Activated CD8-positive, alpha-beta memory T cell treated with anti-CD3 and anti-CD28 coated beads, Interleukin-2, amount 10 ng/mL, durations not matched to agents 7 days and 5 days (primary cell): Measurements from ENCODE around the gene BSPRY. TPM values are rescaled to one million over a fixed set of nuclear protein-coding genes. Genes with fewer than 3 reads are reported as not detected.

Experiments used
- ATAC-seq: fragments of 150-1000 bp; cut with Tn5 transposase; one replicate; pipeline ENCODE4 v1.10.0; 2021; ENCODE audit warnings: moderate library complexity
- CTCF ChIA-PET: fragments of 350-600 bp; sonication (Branson Sonifier 250); formaldehyde crosslinking; loops from one replicate; lab custom pipeline; 2021; ENCODE audit warnings: antibody characterized with exemption; lab: Charles Lee
- DNase-seq: peaks from one replicate; pipeline ENCODE4 v3.0.0-alpha.2; 2020
- H3K27ac Mint-ChIP-seq: one replicate; pipeline ENCODE4 v1.8.0; 2021; ENCODE audit warnings: mild to moderate bottlenecking, mixed read lengths
- H3K27me3 Mint-ChIP-seq: one replicate; pipeline ENCODE4 v1.8.0; 2021; ENCODE audit warnings: mixed read lengths
- H3K36me3 Mint-ChIP-seq: one replicate; pipeline ENCODE4 v1.8.0; 2021; ENCODE audit warnings: mild to moderate bottlenecking, mixed read lengths
- H3K4me1 Mint-ChIP-seq: one replicate; pipeline ENCODE4 v1.8.0; 2021; ENCODE audit warnings: mixed read lengths
- H3K4me3 Mint-ChIP-seq: one replicate; pipeline ENCODE4 v1.8.0; 2021; ENCODE audit warnings: mild to moderate bottlenecking, moderate library complexity, mixed read lengths
- H3K9me3 Mint-ChIP-seq: one replicate; pipeline ENCODE4 v1.8.0; 2022; ENCODE audit warnings: low read depth, mixed read lengths
- total RNA-seq, 2 experiments: library from RNA; stranded (reverse); gene quantifications; one replicate each; pipeline ENCODE4 v1.2.3, GENCODE V29; 2021

BSPRY gene
- total RNA-seq, result 1 to 10 TPM; 6.0 to 7.2 TPM

- H3K4me1 Mint-ChIP-seq, result peaks cover 52% of the 10 kb centered on the region
- CTCF ChIA-PET, result interaction anchor here (0.7 to 4.6 kb wide), 6 partner anchors 10 to 194 kb away, joined by 3 to 39 read pairs (median 4); partner anchors contain the start of genes ALAD, CDC26, HDHD3 and WDR31
- H3K27ac Mint-ChIP-seq, result peak within 1 kb of the TSS; percentile 72
- H3K27me3 Mint-ChIP-seq, result peaks cover 6% of the 10 kb centered on the region
- H3K36me3 Mint-ChIP-seq, result peaks cover 4% of the 10 kb centered on the region
- no peaks in the 10 kb centered on the region for H3K9me3 Mint-ChIP-seq
- H3K4me3 Mint-ChIP-seq, result peak within 1 kb of the TSS; percentile 78
- peak; percentile 62 for DNase-seq
- ATAC-seq, result peak; percentile 68
Observed at GRCh38 chr9:113349445-113350094, at the start of gene BSPRY. Gene BSPRY (plus strand): TSS chr9:113349541. CDS start chr9:113349580, 39 bp downstream.

GRCh38 chr9:113299800-113300292 lies 49.5 kb upstream of the BSPRY start:
- H3K36me3 Mint-ChIP-seq, result peaks cover 2% of the 10 kb centered on the region
- H3K4me3 Mint-ChIP-seq, result no peak overlapping the region
- H3K27me3 Mint-ChIP-seq, result peaks cover 20% of the 10 kb centered on the region
- CTCF ChIA-PET, result interaction anchor here (1.9 kb wide), 1 partner anchor 25 kb away, joined by 6 read pairs; the partner anchor contains the start of genes CDC26 and PRPF4
- ATAC-seq (no peak), DNase-seq (no peak)
- H3K9me3 Mint-ChIP-seq, result no peaks in the 10 kb centered on the region
- peaks cover 6% of the 10 kb centered on the region for H3K4me1 Mint-ChIP-seq
- no peak overlapping the region for H3K27ac Mint-ChIP-seq

GRCh38 chr9:113301548-113301947 lies 47.8 kb upstream of the BSPRY start:
- CTCF ChIA-PET, result no interaction called here
- H3K36me3 Mint-ChIP-seq, result no peaks in the 10 kb centered on the region

GRCh38 chr9:113302792-113303418 lies 46.4 kb upstream of the BSPRY start, which contains the start of gene RNF183:
Gene RNF183 (minus strand): TSS chr9:113303376. CDS start chr9:113298184, 5,192 bp downstream.
- H3K4me3 Mint-ChIP-seq, result no peak within 1 kb of the TSS

More at GRCh38 chr9:113301548-113301947, 47.8 kb upstream of the BSPRY start:
- Mint-ChIP-seq H3K27ac (no peak overlapping the region), H3K4me1 (peaks cover 6% of the 10 kb centered on the region), H3K27me3 (peaks cover 20% of the 10 kb centered on the region), H3K9me3 (no peaks in the 10 kb centered on the region), H3K4me3 (no peak overlapping the region)
- ATAC-seq (no peak), DNase-seq (no peak)

GRCh38 chr9:113306566-113306965 lies 42.8 kb upstream of the BSPRY start:
- Mint-ChIP-seq H3K9me3 (no peaks in the 10 kb centered on the region), H3K4me3 (no peak overlapping the region), H3K27me3 (peaks cover 9% of the 10 kb centered on the region), H3K27ac (no peak overlapping the region), H3K36me3 (no peaks in the 10 kb centered on the region), H3K4me1 (no peaks in the 10 kb centered on the region)
- ATAC-seq, result no peak
- no peak for DNase-seq
- CTCF ChIA-PET, result no interaction called here

More at GRCh38 chr9:113302792-113303418, 46.4 kb upstream of the BSPRY start, which contains the start of gene RNF183:
- H3K27me3 Mint-ChIP-seq, result peaks cover 22% of the 10 kb centered on the region
- H3K36me3 Mint-ChIP-seq, result no peaks in the 10 kb centered on the region
- no peak for ATAC-seq
- H3K9me3 Mint-ChIP-seq, result no peaks in the 10 kb centered on the region
- no peak for DNase-seq
- CTCF ChIA-PET, result no interaction called here
- peaks cover 6% of the 10 kb centered on the region for H3K4me1 Mint-ChIP-seq
- H3K27ac Mint-ChIP-seq, result no peak within 1 kb of the TSS

GRCh38 chr9:113307396-113307975 lies 41.9 kb upstream of the BSPRY start:
- ATAC-seq, result no peak
- Mint-ChIP-seq H3K9me3 (no peaks in the 10 kb centered on the region), H3K27me3 (peaks cover 9% of the 10 kb centered on the region), H3K36me3 (no peaks in the 10 kb centered on the region), H3K4me3 (no peak overlapping the region), H3K27ac (no peak overlapping the region), H3K4me1 (no peaks in the 10 kb centered on the region)
- CTCF ChIA-PET, result no interaction called here
- no peak for DNase-seq

- Mint-ChIP-seq H3K4me1 (no peaks in the 10 kb centered on the region), H3K9me3 (no peaks in the 10 kb centered on the region), H3K4me3 (no peak overlapping the region), H3K27me3 (peaks cover 3% of the 10 kb centered on the region), H3K27ac (no peak overlapping the region), H3K36me3 (no peaks in the 10 kb centered on the region)
- CTCF ChIA-PET, result interaction anchor here (0.6 to 2.0 kb wide), 9 partner anchors 28 to 351 kb away, joined by 3 to 6 read pairs (median 3); partner anchors contain the start of genes ALAD, C9orf43 and POLE3
- ATAC-seq (peak; percentile 55), DNase-seq (peak; percentile 51)
Observed at GRCh38 chr9:113309204-113309813, 40.0 kb upstream of the BSPRY start.

GRCh38 chr9:113310538-113310937 lies 38.8 kb upstream of the BSPRY start:
- DNase-seq (no peak), ATAC-seq (no peak)
- peaks cover 3% of the 10 kb centered on the region for H3K27me3 Mint-ChIP-seq
- no peaks in the 10 kb centered on the region for H3K4me1 Mint-ChIP-seq
- no peak overlapping the region for H3K4me3 Mint-ChIP-seq
- H3K36me3 Mint-ChIP-seq, result no peaks in the 10 kb centered on the region
- no peaks in the 10 kb centered on the region for H3K9me3 Mint-ChIP-seq
- H3K27ac Mint-ChIP-seq, result no peak overlapping the region
- CTCF ChIA-PET, result interaction anchor here (0.9 to 2.0 kb wide), 6 partner anchors 17 to 350 kb away, joined by 3 to 6 read pairs (median 4); partner anchors contain the start of gene ALAD

GRCh38 chr9:113311961-113312360 lies 37.4 kb upstream of the BSPRY start:
- Mint-ChIP-seq H3K36me3 (no peaks in the 10 kb centered on the region), H3K27me3 (peaks cover 4% of the 10 kb centered on the region), H3K4me3 (no peak overlapping the region), H3K27ac (no peak overlapping the region), H3K4me1 (no peaks in the 10 kb centered on the region), H3K9me3 (no peaks in the 10 kb centered on the region)
- CTCF ChIA-PET, result interaction anchor here (2.1 to 2.5 kb wide), 2 partner anchors 89 to 346 kb away, joined by 6 to 10 read pairs; partner anchors contain the start of gene ALAD
- DNase-seq, result no peak
- ATAC-seq, result no peak

- Mint-ChIP-seq H3K9me3 (no peaks in the 10 kb centered on the region), H3K36me3 (no peaks in the 10 kb centered on the region), H3K27ac (no peak overlapping the region), H3K27me3 (peaks cover 4% of the 10 kb centered on the region), H3K4me3 (no peak overlapping the region), H3K4me1 (no peaks in the 10 kb centered on the region)
- CTCF ChIA-PET, result interaction anchor here (0.7 to 2.5 kb wide), 3 partner anchors 37 to 342 kb away, joined by 3 to 6 read pairs (median 4); partner anchors contain the start of gene ALAD
- DNase-seq (no peak), ATAC-seq (no peak)
Observed at GRCh38 chr9:113313261-113313660, 36.1 kb upstream of the BSPRY start.

- H3K4me3 Mint-ChIP-seq, result no peak overlapping the region
- no peaks in the 10 kb centered on the region for H3K9me3 Mint-ChIP-seq
- H3K27ac Mint-ChIP-seq, result no peak overlapping the region
- H3K4me1 Mint-ChIP-seq, result no peaks in the 10 kb centered on the region
- no peak for DNase-seq
- peaks cover 2% of the 10 kb centered on the region for H3K36me3 Mint-ChIP-seq
- ATAC-seq, result no peak
- H3K27me3 Mint-ChIP-seq, result peaks cover 4% of the 10 kb centered on the region
- CTCF ChIA-PET, result no interaction called here
Observed at GRCh38 chr9:113315231-113315630, 34.1 kb upstream of the BSPRY start.

GRCh38 chr9:113316030-113316429 lies 33.3 kb upstream of the BSPRY start:
- H3K36me3 Mint-ChIP-seq, result peaks cover 2% of the 10 kb centered on the region
- no peaks in the 10 kb centered on the region for H3K9me3 Mint-ChIP-seq
- H3K4me3 Mint-ChIP-seq, result no peak overlapping the region
- ATAC-seq, result no peak
- no peak overlapping the region for H3K27ac Mint-ChIP-seq
- peaks cover 4% of the 10 kb centered on the region for H3K27me3 Mint-ChIP-seq
- no peak for DNase-seq
- H3K4me1 Mint-ChIP-seq, result no peaks in the 10 kb centered on the region
- CTCF ChIA-PET, result no interaction called here

GRCh38 chr9:113317777-113318176 lies 31.6 kb upstream of the BSPRY start:
- H3K27ac Mint-ChIP-seq, result no peak overlapping the region
- no peak overlapping the region for H3K4me3 Mint-ChIP-seq

More at GRCh38 chr9:113317777-113318176, 31.6 kb upstream of the BSPRY start:
- Mint-ChIP-seq H3K27me3 (peaks cover 7% of the 10 kb centered on the region), H3K9me3 (no peaks in the 10 kb centered on the region), H3K4me1 (no peaks in the 10 kb centered on the region), H3K36me3 (peaks cover 2% of the 10 kb centered on the region)
- ATAC-seq (no peak), DNase-seq (no peak)
- CTCF ChIA-PET, result no interaction called here
